Cardiac muscle cell (in vitro differentiated cells and primary cell): ENCODE results near the gene RNF213. TPM values are rescaled to one million over a fixed set of nuclear protein-coding genes. Genes with fewer than 3 reads are reported as not detected.

ENCODE experiments used
- DNase-seq, 2 donors: peaks; one replicate each; pipeline versions ENCODE4 v3.0.0 to v3.0.0-alpha.2; 2010 to 2017; ENCODE audit warnings: low read depth in 1 of 2, low spot score in 1 of 2
- H3K27ac ChIP-seq: fragments of 200-600 bp; sonication (generic); 2 replicates; pipeline ENCODE4 v1.5.1; 2016
- H3K27me3 ChIP-seq: fragments of 200-600 bp; sonication (generic); 2 replicates; pipeline ENCODE4 v1.6.0; 2016; ENCODE audit warnings: control low read depth
- H3K36me3 ChIP-seq: fragments of 200-600 bp; sonication (generic); 2 replicates; pipeline ENCODE4 v1.5.1; 2016; ENCODE audit warnings: control low read depth
- H3K4me1 ChIP-seq: fragments of 200-600 bp; sonication (generic); 2 replicates; pipeline ENCODE4 v1.8.1; 2017; ENCODE audit warnings: low read depth, mild to moderate bottlenecking, mixed run types
- H3K4me3 ChIP-seq: fragments of 200-600 bp; sonication (generic); 2 replicates; pipeline ENCODE4 v1.5.1; 2016; ENCODE audit warnings: mild to moderate bottlenecking
- H3K9me3 ChIP-seq: fragments of 200-600 bp; sonication (generic); 2 replicates; pipeline ENCODE4 v1.5.1; 2017; ENCODE audit warnings: low read depth, mild to moderate bottlenecking, control low read depth
- CTCF ChIP-seq: IDR thresholded peaks from 2 replicates; pipeline ENCODE4 v1.5.1; 2012; ENCODE audit warnings: low read depth, mild to moderate bottlenecking, low read length
- polyA plus RNA-seq: library from polyadenylated mRNA; unstranded; fragments of >200 nt; fragmentation: Nextera tagmentation; extraction: Ambion mirVana; gene quantifications from 2 replicates; pipeline ENCODE4 v1.2.1, GENCODE V29; 2016
- total RNA-seq: library from RNA; depleted of rRNA; stranded (reverse); fragments of >200 nt; gene quantifications from 2 replicates; pipeline ENCODE4 v1.2.3, GENCODE V29; 2016

RNF213 gene
- total and polyA plus RNA-seq, 2 experiments from 2014 or later: 11.5 to 24.9 TPM

DNA sequence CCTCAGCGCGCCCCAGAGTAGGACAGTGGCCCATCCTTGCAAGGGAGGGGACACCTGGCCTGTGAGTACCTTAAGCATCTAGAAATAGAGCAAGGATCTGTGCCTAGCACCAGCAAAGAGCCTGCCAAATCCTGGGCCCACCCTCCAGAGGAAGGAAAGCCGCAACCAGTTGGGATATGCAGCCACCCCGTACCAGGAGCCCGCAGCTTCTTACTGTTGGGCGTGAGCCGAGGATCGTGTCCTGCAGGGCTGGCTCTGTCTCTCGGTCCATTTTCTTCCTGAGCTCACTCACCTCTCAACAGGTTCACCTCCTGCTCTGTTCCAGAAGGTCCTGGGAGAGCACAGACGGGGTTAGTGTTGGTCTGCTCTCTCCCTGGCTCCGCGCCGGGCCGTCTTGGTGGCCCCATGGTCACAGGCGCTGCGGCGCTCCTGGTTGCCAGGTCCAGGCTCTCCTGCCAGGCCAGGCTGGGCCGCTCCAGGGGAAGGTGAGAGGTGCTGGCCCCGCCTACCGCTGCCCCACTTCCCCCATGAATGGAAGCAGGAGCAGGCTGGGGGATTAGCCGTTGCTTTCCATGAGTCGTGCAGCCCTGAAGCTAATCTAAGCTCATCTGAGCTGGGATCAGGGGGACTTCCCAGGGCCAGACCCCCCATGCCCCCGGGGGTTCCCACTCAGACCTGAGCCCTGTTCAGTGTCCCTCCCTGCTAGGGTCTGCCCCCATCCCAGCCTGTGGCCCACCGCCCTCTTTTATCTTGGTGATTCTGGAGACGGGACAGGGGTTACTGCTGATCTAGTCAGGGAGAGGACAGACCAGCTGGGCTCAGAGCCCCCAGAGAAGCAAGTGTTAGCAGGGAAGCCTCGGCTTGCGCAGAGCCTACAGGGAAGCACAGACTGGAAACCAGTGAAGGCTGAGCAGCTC is 167.0 kb downstream of the RNF213 start:
- Histone ChIP-seq H3K4me3 (no peak overlapping the region), H3K9me3 (no peaks in the 10 kb centered on the region), H3K4me1 (no peaks in the 10 kb centered on the region), H3K36me3 (no peaks in the 10 kb centered on the region), H3K27ac (no peak overlapping the region), H3K27me3 (no peaks in the 10 kb centered on the region)
- no peak for DNase-seq
- TF ChIP-seq CTCF: no peak

DNA sequence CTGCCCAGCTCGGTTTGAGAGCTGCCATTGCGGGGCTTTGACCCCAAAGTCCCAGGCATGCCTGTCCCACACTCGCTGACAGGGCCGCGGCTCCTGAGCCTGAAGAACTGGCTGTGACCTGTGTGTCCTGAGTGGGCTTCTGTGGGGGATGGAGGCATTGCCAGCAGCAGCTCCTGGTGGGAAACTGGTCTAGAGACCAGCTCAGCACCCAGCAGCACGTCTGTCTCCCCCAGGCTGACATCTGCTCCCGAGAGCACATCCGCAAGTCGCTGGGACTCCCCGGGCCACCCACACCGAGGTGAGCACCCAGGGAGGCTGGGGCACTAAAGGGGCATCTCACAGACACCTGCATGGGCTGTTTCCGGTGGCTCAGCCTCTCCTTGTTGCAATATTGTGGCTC is 167.7 kb downstream of the RNF213 start:
- no peak for DNase-seq
- no peaks in the 10 kb centered on the region for H3K9me3 ChIP-seq
- no peak for TF ChIP-seq CTCF

GRCh38 chr17:80428796-80429195 is 168.1 kb downstream of the RNF213 start:
- Histone ChIP-seq H3K4me1 (no peaks in the 10 kb centered on the region), H3K27me3 (no peaks in the 10 kb centered on the region), H3K27ac (no peak overlapping the region), H3K36me3 (no peaks in the 10 kb centered on the region), H3K9me3 (no peaks in the 10 kb centered on the region), H3K4me3 (no peak overlapping the region)
- TF ChIP-seq CTCF: no peak
- DNase-seq: no peak

More for the DNA sequence above, 167.7 kb downstream of the RNF213 start:
- Histone ChIP-seq H3K27ac (no peak overlapping the region), H3K4me3 (no peak overlapping the region), H3K27me3 (no peaks in the 10 kb centered on the region), H3K36me3 (no peaks in the 10 kb centered on the region), H3K4me1 (no peaks in the 10 kb centered on the region)

DNA sequence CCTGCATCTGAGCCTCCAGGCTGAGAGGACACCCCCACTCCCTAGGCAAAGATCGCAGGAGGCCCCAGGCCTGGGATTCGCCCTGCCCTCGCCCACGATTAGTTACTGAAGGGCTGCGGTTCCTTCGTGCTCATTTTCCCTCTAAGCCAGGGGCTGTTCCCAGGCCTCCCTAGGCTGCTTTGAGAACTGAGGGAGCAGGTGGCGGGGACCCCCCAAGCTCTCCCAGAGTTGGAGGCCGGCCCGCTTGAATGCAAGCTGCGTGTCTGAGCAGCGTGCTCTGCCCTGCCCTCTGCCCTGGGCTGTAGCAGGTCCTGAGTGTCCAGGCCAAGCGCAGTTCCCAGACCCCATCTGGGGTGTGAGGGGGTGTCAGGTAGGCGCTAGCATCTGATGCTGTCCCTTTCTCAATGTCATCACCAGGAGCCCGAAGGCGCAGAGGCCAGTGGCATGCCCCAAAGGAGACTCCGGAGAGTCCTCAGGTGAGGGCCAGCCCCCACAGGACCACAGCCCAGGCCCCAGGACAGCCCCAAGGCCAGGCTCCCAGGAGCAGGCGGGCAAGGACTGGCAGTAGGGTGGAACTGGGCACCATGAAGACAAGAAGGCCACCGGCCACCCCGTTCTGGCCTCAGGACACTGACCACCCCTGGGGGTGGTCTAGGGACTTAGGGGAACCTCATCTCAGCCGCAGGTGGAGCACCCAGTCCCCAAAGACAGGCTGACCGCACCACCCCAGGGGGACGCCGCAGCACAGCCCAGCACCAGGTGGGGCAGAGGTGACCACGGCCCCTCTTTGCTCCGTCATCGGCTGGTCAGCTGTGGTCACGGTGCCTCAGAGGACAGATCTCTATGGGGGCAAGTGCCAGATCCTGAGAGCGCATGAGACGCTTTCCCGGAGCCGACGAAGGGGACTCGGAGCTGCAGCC is 169.0 kb downstream of the RNF213 start:
- Histone ChIP-seq H3K27me3 (no peaks in the 10 kb centered on the region), H3K27ac (no peak overlapping the region), H3K4me3 (no peak overlapping the region), H3K36me3 (no peaks in the 10 kb centered on the region), H3K4me1 (no peaks in the 10 kb centered on the region), H3K9me3 (no peaks in the 10 kb centered on the region)
- DNase-seq: no peak
- no peak for TF ChIP-seq CTCF

- TF ChIP-seq CTCF: no peak
- no peaks in the 10 kb centered on the region for H3K27me3 ChIP-seq
- DNase-seq: no peak
- no peaks in the 10 kb centered on the region for H3K36me3 ChIP-seq
- no peak overlapping the region for H3K27ac ChIP-seq
- H3K9me3 ChIP-seq: no peaks in the 10 kb centered on the region
- H3K4me3 ChIP-seq: no peak overlapping the region
- H3K4me1 ChIP-seq: no peaks in the 10 kb centered on the region
Observed at GRCh38 chr17:80430446-80431245, 170.0 kb downstream of the RNF213 start.
